Transverse colon (tissue), 4 donors: ENCODE measurements around the gene AR.

Experiments used
- CTCF ChIP-seq, 5 experiments: fragments of 200-600 bp in 3 of 5; fragments of 450-650 bp in 2 of 5; sonication (generic) in 3 of 5; IDR thresholded peaks; 1 replicate in 2 of 5; 2 replicates in 3 of 5; pipeline ENCODE4 v1.5.1; 2016 to 2017; ENCODE audit warnings: antibody characterized with exemption in 5 of 5, inconsistent platforms in 3 of 5, mild to moderate bottlenecking in 2 of 5, moderate library complexity in 1 of 5
- EP300 ChIP-seq: sonication (generic); formaldehyde crosslinking; IDR thresholded peaks from one replicate; pipeline ENCODE4 v1.6.1; 2017; ENCODE audit warnings: antibody characterized with exemption, low read depth
- POLR2A ChIP-seq: fragments of 450-650 bp; IDR thresholded peaks from one replicate; pipeline ENCODE4 v1.6.1; 2016; ENCODE audit warnings: antibody characterized with exemption, mild to moderate bottlenecking, moderate library complexity
- POLR2AphosphoS5 ChIP-seq, 3 donors: sonication (generic); formaldehyde crosslinking; IDR thresholded peaks; one replicate each; pipeline ENCODE4 v1.6.1; 2016; ENCODE audit warnings: antibody characterized with exemption in 3 of 3

- TF ChIP-seq CTCF (IDR thresholded peaks at IDR 0.05), result no peak
- TF ChIP-seq EP300, result no peak
- TF ChIP-seq POLR2AphosphoS5 (IDR thresholded peaks at IDR 0.05), result no peak
- no peak for TF ChIP-seq POLR2A
Measured at GRCh38 chrX:67720344-67720743, 176.5 kb downstream of the AR start.
